Vagina (tissue), 2 donors: ENCODE measurements around the gene SMPD2. TPM values are rescaled to one million over a fixed set of nuclear protein-coding genes. Genes with fewer than 3 reads are reported as not detected.

Source experiments
- DNase-seq, 2 donors: peaks; one replicate each; pipeline ENCODE4 v3.0.0-alpha.2; 2017; ENCODE audit errors: extremely low spot score in 2 of 2
- H3K27ac ChIP-seq: fragments of 200-600 bp; sonication (generic); one replicate; pipeline ENCODE4 v1.5.1; 2019
- H3K27me3 ChIP-seq: fragments of 200-600 bp; sonication (generic); one replicate; pipeline ENCODE4 v1.5.1; 2019
- H3K36me3 ChIP-seq, 2 donors: fragments of 200-600 bp; sonication (generic); one replicate each; pipeline ENCODE4 v1.5.1; 2017 to 2019
- H3K4me1 ChIP-seq: fragments of 200-600 bp; sonication (generic); one replicate; pipeline ENCODE4 v1.5.1; 2019
- H3K4me3 ChIP-seq, 2 donors: fragments of 200-600 bp; sonication (generic); 1 replicate in 1 of 2; 2 replicates in 1 of 2; pipeline ENCODE4 v1.5.1; 2016 to 2019
- H3K9me3 ChIP-seq: fragments of 200-600 bp; sonication (generic); one replicate; pipeline ENCODE4 v1.5.1; 2019
- POLR2A ChIP-seq, 2 donors: fragments of 450-650 bp; IDR thresholded peaks; one replicate each; pipeline ENCODE4 v1.6.1; 2017; ENCODE audit warnings: antibody characterized with exemption in 2 of 2, mild to moderate bottlenecking in 2 of 2, moderate library complexity in 2 of 2
- POLR2AphosphoS5 ChIP-seq, 2 donors: sonication (generic); formaldehyde crosslinking; IDR thresholded peaks; one replicate each; pipeline ENCODE4 v1.9.0; 2017; ENCODE audit warnings: antibody characterized with exemption in 2 of 2, mild to moderate bottlenecking in 2 of 2, low read depth in 1 of 2; ENCODE audit not compliant: insufficient read depth in 1 of 2
- intact Hi-C: fragments of 100-400 bp; cut with DNase I; formaldehyde crosslinking; loops from one replicate; pipeline ENCODE4 v1.15.1; 2023
- total RNA-seq: library from RNA; depleted of rRNA; stranded (reverse); fragments of >200 nt; gene quantifications from one replicate; pipeline ENCODE4 v1.2.3, GENCODE V29; 2016
- TF ChIP-seq, protein P1 (sequence below), 3 experiments: fragments of 450-650 bp in 2 of 3; fragments of 200-600 bp in 1 of 3; sonication (generic) in 1 of 3; IDR thresholded peaks; one replicate each; pipeline ENCODE4 v1.5.1; 2017 to 2019; ENCODE audit warnings: antibody characterized with exemption in 3 of 3, mild to moderate bottlenecking in 2 of 3, moderate library complexity in 2 of 3

The SMPD2 gene
- total RNA-seq, 1 donor from 2014 or later: 21.4 TPM

GRCh38 chr6:109467696-109468095 is 27.2 kb downstream of the SMPD2 start:
- no peak overlapping the region for H3K27ac ChIP-seq
- DNase-seq: no peak
- TF ChIP-seq POLR2AphosphoS5 (IDR thresholded peaks at IDR 0.05; ENCODE audit: insufficient read depth in 1 of 2, low read depth in 1 of 2) (no peak), POLR2A (IDR thresholded peaks at IDR 0.05) (no peak)
- TF ChIP-seq, protein P1, sequence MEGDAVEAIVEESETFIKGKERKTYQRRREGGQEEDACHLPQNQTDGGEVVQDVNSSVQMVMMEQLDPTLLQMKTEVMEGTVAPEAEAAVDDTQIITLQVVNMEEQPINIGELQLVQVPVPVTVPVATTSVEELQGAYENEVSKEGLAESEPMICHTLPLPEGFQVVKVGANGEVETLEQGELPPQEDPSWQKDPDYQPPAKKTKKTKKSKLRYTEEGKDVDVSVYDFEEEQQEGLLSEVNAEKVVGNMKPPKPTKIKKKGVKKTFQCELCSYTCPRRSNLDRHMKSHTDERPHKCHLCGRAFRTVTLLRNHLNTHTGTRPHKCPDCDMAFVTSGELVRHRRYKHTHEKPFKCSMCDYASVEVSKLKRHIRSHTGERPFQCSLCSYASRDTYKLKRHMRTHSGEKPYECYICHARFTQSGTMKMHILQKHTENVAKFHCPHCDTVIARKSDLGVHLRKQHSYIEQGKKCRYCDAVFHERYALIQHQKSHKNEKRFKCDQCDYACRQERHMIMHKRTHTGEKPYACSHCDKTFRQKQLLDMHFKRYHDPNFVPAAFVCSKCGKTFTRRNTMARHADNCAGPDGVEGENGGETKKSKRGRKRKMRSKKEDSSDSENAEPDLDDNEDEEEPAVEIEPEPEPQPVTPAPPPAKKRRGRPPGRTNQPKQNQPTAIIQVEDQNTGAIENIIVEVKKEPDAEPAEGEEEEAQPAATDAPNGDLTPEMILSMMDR (IDR thresholded peaks at IDR 0.05): no peak
- no peak overlapping the region for H3K4me3 ChIP-seq
- H3K27me3 ChIP-seq: no peaks in the 10 kb centered on the region
- peaks cover 0 to 62% of the 10 kb centered on the region in 2 donors for H3K36me3 ChIP-seq
- no peaks in the 10 kb centered on the region for H3K4me1 ChIP-seq
- H3K9me3 ChIP-seq: no peaks in the 10 kb centered on the region
- intact Hi-C loops: no loop called here

GRCh38 chr6:109469591-109470189 is 29.2 kb downstream of the SMPD2 start:
- DNase-seq: peak in 1 of 2 donors; percentile 75
- Histone ChIP-seq H3K9me3 (no peaks in the 10 kb centered on the region), H3K27ac (no peak overlapping the region), H3K4me1 (no peaks in the 10 kb centered on the region), H3K4me3 (no peak overlapping the region), H3K27me3 (no peaks in the 10 kb centered on the region), H3K36me3 (peaks cover 0 to 61% of the 10 kb centered on the region in 2 donors)
- TF ChIP-seq POLR2AphosphoS5 (IDR thresholded peaks at IDR 0.05; ENCODE audit: insufficient read depth in 1 of 2, low read depth in 1 of 2) (no peak), POLR2A (IDR thresholded peaks at IDR 0.05) (no peak)
- TF ChIP-seq, protein P1 (IDR thresholded peaks at IDR 0.05): no peak
- intact Hi-C loops: no loop called here

- Histone ChIP-seq H3K27me3 (no peaks in the 10 kb centered on the region), H3K27ac (no peak overlapping the region), H3K9me3 (no peaks in the 10 kb centered on the region), H3K36me3 (peaks cover 0 to 59% of the 10 kb centered on the region in 2 donors), H3K4me1 (peaks cover under 1% of the 10 kb centered on the region), H3K4me3 (no peak overlapping the region)
- peak in 1 of 2 donors; percentile 60 for DNase-seq
- intact Hi-C loops: no loop called here
- TF ChIP-seq, protein P1 (IDR thresholded peaks at IDR 0.05): no peak
- TF ChIP-seq POLR2AphosphoS5 (IDR thresholded peaks at IDR 0.05; ENCODE audit: insufficient read depth in 1 of 2, low read depth in 1 of 2) (no peak), POLR2A (IDR thresholded peaks at IDR 0.05) (no peak)
Observed at GRCh38 chr6:109471105-109471810, 30.7 kb downstream of the SMPD2 start.

GRCh38 chr6:109472132-109472995 is 31.8 kb downstream of the SMPD2 start:
- no peak overlapping the region for H3K4me3 ChIP-seq
- peaks cover 0 to 54% of the 10 kb centered on the region in 2 donors for H3K36me3 ChIP-seq
- no peak overlapping the region for H3K27ac ChIP-seq
- no peaks in the 10 kb centered on the region for H3K9me3 ChIP-seq
- TF ChIP-seq POLR2AphosphoS5 (IDR thresholded peaks at IDR 0.05; ENCODE audit: insufficient read depth in 1 of 2, low read depth in 1 of 2) (no peak), POLR2A (IDR thresholded peaks at IDR 0.05) (no peak)
- TF ChIP-seq, protein P1 (IDR thresholded peaks at IDR 0.05): no peak
- intact Hi-C loops: no loop called here
- H3K4me1 ChIP-seq: peaks cover 11% of the 10 kb centered on the region
- H3K27me3 ChIP-seq: no peaks in the 10 kb centered on the region
- DNase-seq: peak in 1 of 2 donors; percentile 64
